Measurements from ENCODE around the gene BEGAIN.

DNA sequence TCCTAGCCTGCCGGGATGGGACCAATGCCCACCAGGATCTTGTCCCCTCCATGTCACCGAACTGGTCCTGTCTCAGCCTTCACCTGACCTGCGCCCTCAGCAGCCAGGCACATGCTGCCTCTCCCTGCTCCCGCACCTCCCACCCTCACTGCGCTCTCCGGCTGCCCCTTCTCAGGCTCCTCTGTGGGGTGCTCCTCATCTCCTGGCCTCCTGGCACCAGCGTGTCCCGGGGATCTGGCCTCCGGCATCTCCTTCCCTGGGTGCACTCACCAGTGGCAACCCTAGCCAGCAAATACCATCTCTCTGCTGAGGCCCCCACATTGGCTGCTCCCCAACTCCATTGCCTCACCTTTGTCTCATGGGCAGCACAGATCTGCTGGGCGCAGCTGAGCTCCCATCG is 29.0 kb downstream of the BEGAIN start:
- TF ChIP-seq, protein P1, sequence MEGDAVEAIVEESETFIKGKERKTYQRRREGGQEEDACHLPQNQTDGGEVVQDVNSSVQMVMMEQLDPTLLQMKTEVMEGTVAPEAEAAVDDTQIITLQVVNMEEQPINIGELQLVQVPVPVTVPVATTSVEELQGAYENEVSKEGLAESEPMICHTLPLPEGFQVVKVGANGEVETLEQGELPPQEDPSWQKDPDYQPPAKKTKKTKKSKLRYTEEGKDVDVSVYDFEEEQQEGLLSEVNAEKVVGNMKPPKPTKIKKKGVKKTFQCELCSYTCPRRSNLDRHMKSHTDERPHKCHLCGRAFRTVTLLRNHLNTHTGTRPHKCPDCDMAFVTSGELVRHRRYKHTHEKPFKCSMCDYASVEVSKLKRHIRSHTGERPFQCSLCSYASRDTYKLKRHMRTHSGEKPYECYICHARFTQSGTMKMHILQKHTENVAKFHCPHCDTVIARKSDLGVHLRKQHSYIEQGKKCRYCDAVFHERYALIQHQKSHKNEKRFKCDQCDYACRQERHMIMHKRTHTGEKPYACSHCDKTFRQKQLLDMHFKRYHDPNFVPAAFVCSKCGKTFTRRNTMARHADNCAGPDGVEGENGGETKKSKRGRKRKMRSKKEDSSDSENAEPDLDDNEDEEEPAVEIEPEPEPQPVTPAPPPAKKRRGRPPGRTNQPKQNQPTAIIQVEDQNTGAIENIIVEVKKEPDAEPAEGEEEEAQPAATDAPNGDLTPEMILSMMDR (conservative IDR thresholded peaks at IDR 0.05 in 1 of 2, IDR thresholded peaks at IDR 0.05 in 1 of 2; ENCODE audit: low read depth in 1 of 2, low read length in 2 of 2) = no peak
- TF ChIP-seq EZH2 (IDR thresholded peaks at IDR 0.05; ENCODE audit: low read length, missing control alignments) = no peak
